ENCODE measurements around the gene KLK13.
A peak's percentile ranks its signal among the peaks of the same experiment; 100 is the strongest.

KLK13 gene

GRCh38 chr19:51060336-51060735, 4.6 kb downstream of the KLK13 start:
- DNase-seq: no peak

DNA sequence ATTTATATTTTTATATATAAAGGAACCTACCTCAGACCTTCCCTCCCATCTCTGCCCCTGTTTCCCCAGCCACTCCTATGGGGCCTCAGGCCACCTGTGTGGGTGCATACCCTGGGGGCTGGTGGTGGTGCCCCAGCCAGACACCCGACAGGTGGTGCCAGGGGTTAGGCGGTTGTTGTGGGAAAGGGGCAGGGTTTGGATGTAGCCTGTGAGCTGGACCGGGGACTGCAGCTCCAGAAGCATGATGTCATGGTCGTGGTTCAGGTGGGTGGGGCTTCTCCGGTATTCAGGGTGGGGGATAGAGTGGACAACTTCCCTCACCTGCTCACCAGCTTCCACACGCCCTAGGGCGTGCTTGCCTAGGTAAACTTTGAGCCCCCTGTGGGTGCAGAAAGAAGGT, 5.2 kb downstream of the KLK13 start:
- DNase-seq: no peak

DNA sequence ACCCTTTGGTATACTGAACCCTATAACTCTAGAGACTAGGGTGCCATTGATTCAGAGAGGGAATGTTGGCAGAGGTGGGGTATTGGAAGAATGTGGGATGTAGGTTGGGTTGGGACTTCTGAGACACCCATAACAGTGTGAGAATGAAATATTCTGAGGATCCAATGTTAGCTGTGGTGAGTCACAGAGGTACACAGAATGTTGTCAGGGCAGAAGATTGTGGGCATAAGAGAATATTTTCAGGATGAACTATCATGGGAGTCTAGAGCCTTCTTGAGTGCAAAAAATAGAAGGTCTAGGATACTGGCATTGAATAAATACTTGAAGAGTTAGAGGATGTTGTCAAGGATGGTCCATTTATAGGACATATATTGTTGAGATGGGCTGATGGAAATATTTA, 9.0 kb downstream of the KLK13 start:
- DNase-seq: no peak

DNA sequence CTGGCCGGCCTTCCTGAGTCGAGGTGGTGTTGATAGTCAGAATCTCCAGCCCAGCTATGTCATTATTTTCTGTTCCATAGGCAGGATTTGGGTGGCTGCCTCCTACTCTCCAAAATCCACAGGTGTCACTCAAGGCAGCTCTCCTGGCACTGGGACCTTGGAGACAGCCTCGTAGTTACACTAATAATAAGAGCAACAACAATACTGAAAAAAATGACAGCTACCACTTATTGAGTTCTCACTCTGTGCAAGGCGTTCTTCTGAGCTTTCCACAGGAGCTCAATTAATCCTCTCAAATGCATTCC, 17.9 kb downstream of the KLK13 start:
- DNase-seq: no peak

DNA sequence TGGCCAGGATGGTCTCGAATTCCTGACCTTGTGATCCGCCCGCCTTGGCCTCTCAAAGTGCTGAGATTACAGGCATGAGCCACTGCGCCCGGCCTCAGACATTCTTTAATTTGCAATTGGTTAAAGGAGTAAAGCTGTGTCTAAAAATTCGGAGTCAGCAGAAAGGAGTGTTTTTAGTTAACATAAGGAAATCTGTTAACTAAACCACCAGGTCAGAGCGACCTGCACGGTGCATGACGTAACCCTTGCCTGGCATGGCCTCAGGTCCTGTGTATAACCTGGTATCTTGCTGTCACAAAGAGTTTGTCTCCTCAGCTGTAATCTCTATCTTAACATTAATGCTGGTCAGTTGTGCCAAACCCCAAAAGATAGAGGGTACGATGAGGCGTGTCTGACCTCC, 20.6 kb downstream of the KLK13 start:
- DNase-seq: no peak

- DNase-seq: no peak
Measured at GRCh38 chr19:51043497-51043896, 21.4 kb downstream of the KLK13 start.

- no peak for DNase-seq
Measured at GRCh38 chr19:51040151-51040550, 24.7 kb downstream of the KLK13 start.

DNA sequence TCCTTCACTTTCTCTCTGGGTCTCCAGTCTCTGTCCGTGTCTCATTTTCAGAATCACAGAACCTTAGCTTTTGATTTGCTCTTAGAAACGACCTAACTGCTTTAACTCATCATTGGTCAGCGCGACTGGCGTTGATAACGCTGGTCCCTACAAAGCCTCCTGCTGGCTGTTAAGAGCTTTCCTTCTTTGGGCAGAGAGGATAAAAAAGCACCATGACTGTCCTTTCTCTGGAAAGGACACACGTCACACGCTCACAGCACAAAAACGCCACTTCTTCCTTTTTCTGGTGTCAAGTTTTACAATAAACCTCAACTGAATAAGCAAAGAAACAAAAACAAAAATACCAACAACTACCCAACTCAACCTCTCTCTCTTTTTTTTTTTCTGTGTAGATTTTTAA, 28.4 kb downstream of the KLK13 start:
- no peak for DNase-seq

DNA sequence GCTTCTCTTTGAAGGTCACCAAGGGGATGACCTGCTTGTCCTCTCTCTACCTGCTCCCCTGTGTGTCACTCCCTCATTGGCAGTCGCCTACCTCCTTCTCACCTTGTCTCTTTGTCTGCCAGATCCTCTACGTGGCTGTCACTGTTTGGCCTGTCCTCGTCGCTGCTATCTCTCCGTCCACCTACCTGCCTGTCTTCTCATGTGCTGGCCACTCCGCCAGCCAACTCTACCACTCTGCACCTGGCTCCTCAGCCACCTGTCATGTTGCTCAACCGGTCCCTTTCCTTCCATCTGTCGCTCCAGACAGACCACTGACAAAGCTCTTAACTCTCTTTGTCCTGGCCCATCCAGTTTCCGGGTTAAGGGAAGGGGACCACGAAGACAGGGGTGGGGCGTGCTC, 30.2 kb downstream of the KLK13 start, which contains the start of gene KLK12:
Gene KLK12, minus strand, starts transcription at position 299 of the 400 bp plus-strand sequence. CDS start 381 bp downstream, outside the sequence.
- DNase-seq: peak; percentile 60

DNA sequence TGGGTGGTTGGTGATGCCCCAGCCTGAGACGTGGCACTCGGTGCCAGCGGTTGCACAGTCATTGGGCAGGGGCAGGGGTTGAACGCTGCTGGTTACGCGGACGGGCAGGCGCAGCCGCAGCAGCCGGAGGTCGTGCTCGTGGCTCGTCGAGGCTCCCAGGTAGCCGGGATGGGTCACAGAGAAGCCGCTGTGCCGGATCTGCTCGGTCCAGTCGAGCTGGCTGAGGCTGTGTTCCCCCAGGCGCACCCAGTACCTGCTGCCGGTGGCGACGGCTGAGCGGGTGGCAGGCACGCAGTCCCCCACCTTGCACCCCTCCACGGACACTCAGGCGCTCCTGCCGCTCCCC, 33.0 kb downstream of the KLK13 start:
- DNase-seq: no peak

- no peak for DNase-seq
Measured at GRCh38 chr19:51031220-51031879, 33.5 kb downstream of the KLK13 start.

GRCh38 chr19:51030631-51031030, 34.3 kb downstream of the KLK13 start:
- no peak for DNase-seq

DNA sequence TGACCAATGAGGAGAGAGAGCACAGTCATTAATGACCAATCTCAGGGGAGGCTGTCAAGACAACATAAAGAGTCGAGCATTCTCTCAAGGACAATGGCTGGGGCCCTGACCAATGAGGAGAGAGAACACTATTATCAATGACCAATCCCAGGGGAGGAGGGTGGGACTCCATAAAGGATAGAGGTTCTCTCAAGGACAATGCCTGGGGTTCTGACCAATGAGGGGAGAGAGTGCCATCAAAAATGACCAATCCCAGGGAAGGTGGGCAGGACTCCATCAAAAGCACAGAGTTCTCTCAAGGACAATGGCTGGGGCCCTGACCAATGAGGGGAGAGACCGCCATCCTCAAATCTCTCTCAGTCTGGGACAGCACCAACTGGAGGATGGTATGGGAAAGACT, 35.2 kb downstream of the KLK13 start:
- peak; percentile 10 for DNase-seq

DNA sequence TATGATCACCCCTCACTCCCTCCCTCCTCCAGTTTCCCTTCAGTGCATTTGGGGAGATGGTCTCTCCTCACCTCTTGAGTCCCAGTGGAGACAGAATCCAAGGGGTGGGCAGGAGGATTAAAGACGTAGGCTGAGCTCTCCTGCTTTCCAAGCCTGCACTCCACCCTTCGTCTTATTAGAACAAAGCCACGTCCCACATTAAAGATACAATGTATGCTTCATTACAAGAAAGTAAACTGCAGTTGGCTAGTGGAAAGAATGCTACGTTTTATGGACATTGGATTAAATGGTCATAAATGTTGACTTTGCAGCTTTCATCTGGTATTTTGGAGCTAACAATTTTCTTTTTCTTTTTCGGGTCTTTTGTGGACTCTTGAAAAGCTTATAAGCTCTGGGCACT, 37.0 kb downstream of the KLK13 start:
- DNase-seq: no peak

DNA sequence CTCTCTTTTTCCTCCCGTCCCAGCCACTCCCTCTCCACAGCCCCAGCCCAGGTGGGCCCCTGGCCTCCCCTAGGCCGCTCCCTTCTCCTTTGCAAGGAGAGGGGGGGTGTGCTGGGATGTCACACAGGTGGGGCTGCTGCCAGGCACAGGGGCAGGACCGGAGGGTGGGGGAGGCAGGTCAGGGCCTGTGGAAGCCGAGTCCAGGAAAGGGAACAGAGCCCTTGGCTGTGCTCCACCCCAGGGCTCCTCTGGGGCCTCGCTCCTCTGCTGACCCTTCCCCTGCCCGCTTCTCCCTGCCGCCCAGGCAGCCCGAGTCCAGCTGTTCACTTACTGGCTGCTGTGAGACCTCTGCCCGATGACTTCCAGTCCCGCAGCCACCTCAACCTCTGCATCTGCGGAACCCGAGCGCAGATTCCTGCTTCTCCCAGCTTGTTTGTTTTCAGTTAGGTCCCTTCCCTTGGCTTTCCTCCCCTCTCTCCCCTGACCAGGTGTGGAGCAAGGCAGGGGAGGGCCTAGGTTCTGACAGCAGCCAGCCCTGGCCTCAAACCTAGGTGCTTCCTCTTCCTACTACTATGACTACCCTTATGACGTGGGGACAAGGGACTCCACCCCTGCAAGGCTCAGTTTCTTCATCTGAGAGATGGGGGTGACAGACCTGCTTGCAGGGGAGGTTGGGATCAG, 37.6 kb downstream of the KLK13 start:
- DNase-seq: no peak

- DNase-seq: peak; percentile 72
Measured at GRCh38 chr19:51026554-51026831, 38.4 kb downstream of the KLK13 start, which contains the start of gene KLK11. Gene KLK11, minus strand, starts transcription at chr19:51026616. Its CDS starts 985 bp downstream, at chr19:51025631.

GRCh38 chr19:51025809-51026553, 38.9 kb downstream of the KLK13 start:
- no peak for DNase-seq

GRCh38 chr19:51025401-51025800, 39.5 kb downstream of the KLK13 start:
- no peak for DNase-seq

DNA sequence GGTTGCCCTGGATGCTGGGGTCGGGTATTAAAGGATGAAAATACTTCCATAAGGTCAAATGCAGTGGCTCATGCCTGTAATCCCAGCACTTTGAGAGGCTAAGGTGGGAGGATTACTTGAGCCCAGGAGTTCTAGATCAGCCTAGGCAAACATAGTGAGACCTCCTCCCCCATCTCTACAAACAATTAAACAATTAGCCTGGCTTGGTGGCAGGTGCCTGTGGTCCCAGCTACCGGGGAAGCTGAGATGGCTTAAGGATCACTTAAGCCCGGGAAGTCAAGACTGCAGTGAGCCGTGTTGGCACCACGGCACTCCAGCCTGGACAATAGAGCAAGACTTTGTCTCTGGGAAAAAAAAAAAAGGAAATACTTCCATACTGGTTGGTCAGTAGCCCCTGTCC, 40.0 kb downstream of the KLK13 start:
- peak; percentile 26 for DNase-seq

DNA sequence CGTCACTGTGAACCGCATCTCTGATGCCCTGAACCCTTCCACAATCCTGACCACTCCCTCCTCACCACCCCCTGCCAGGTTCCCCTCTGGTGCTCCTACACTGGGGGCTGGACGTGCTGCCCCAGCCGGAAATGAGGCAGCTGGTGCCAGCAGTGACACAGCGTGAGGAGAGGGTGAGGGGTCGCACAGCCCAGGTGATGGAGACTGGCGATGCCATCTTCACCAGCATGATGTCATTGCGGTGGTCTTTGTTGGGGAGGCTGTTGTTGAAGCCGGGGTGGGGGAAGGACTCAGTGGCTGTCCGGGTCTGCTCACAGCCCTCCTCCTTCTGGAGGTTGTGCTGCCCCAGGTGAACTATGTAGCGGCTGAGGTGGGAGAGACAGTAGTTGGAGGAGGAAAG, 40.9 kb downstream of the KLK13 start:
- no peak for DNase-seq

DNA sequence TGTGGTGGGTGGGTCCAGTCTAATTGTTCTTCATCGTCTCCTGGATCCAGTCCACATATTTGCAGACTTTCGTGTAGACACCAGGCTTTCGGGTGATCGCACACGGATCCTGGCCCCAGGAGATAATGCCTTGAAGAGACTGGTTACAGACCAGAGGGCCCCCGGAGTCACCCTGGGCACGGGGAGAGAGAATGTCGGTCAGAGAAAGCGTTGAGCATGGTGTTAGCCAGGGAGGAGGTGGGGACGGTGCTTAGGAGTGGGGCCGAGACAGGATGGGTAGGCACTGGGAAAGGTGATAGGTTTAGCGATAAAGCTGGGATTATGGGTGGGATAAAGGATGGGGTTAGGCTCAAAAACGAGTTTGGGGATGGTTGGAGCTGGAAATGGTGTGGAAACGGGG, 42.4 kb downstream of the KLK13 start:
- no peak for DNase-seq

DNA sequence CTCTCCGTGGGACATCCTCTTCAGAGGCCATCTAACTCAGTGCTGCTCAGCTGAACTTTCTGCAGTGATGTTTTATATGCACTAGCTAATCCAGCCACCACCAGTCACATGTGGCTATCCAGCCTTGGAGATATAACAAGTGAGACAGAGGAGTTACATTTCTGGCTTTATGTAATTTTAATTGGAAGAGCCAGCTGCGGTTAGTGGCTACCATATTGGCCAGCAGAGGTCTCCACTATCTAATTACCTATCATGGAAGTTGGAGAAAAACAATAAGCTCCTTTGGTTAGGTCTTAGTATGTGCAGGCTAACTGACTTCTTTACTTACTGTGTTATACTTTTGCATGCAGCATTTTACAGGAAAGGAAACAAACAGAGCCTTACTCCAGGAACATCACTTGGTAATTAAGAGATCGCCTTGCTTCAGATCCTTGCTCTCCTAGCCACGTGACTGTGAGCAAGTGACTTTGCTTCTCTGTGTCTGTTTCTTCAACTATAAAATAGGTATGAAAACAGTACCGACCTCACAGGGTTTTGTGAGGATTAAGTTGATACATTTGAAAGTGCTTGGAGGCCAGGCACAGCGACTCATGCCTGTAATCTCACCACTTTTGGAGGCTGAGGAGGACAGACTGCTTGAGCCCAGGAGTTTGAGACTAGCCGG, 43.8 kb downstream of the KLK13 start:
- peak; percentile 61 for DNase-seq

- no peak for DNase-seq
Measured at GRCh38 chr19:51019544-51019925, 45.4 kb downstream of the KLK13 start, which contains the start of gene KLK10. Gene KLK10, minus strand, starts transcription at chr19:51019709. Its CDS starts 579 bp downstream, at chr19:51019130.

Data from NCI-H69 (cell line).